ENCODE data around the gene SEC11C. TPM values are rescaled to one million over a fixed set of nuclear protein-coding genes. Genes with fewer than 3 reads are reported as not detected.

SEC11C gene
- total and polyA plus RNA-seq, 2 of the 8 experiments (the other 6 are each of a cell fraction or from before 2014, with no cell fraction given): 27.1 to 59.3 TPM

GRCh38 chr18:59197636-59198035 is 58.0 kb downstream of the SEC11C start:
- no peak for FAIRE-seq

More at GRCh38 chr18:59197636-59198035, 58.0 kb downstream of the SEC11C start:
- no peak overlapping the region for H3K4ac ChIP-seq (replicated peaks; ENCODE audit: insufficient read length, low read depth, low read length)
- no peak overlapping the region for H2BK15ac ChIP-seq (ENCODE audit: low read length)
- H4K20me1 ChIP-seq (replicated peaks in 1 of 2; ENCODE audit: control insufficient read depth in 1 of 2, insufficient read depth in 2 of 2, low read length in 2 of 2): no peaks in the 10 kb centered on the region
- no peak for DNase-seq (ENCODE audit: low read depth in 1 of 2, low spot score in 2 of 2)
- H2BK20ac ChIP-seq (ENCODE audit: low read length): no peak overlapping the region
- no peak overlapping the region for H2BK5ac ChIP-seq (ENCODE audit: low read depth, low read length)
- no peak overlapping the region for H4K91ac ChIP-seq (replicated peaks; ENCODE audit: insufficient read length, low read length)
- no peak overlapping the region for H3K23ac ChIP-seq (ENCODE audit: insufficient read length)
- H3K79me2 ChIP-seq (ENCODE audit: control insufficient read depth in 1 of 2, insufficient read depth in 2 of 2, low read length in 2 of 2): no peaks in the 10 kb centered on the region
- no peak overlapping the region for H3K9ac ChIP-seq (replicated peaks in 1 of 4; ENCODE audit: extremely low read depth in 1 of 4, low read depth in 3 of 4, low read length in 3 of 4)
- H3K4me2 ChIP-seq (ENCODE audit: insufficient read depth in 1 of 2, low read depth in 2 of 2, low read length in 2 of 2): no peak overlapping the region
- H3K36me3 ChIP-seq (ENCODE audit: control insufficient read depth in 2 of 4, insufficient read depth in 4 of 4, low read length in 3 of 4): no peaks in the 10 kb centered on the region
- no peak overlapping the region for H3K18ac ChIP-seq (ENCODE audit: extremely low read depth, low read length)
- no peak overlapping the region for H3K4me3 ChIP-seq (ENCODE audit: extremely low read depth in 1 of 4, insufficient read depth in 2 of 4, low read depth in 3 of 4, low read length in 4 of 4)
- no peaks in the 10 kb centered on the region for H3K9me3 ChIP-seq (ENCODE audit: insufficient read depth in 2 of 2, low read depth in 1 of 2, low read length in 1 of 2)
- no peak overlapping the region for H3K27ac ChIP-seq (ENCODE audit: low read depth, low read length)
- no peak overlapping the region for H2BK12ac ChIP-seq (ENCODE audit: low read depth, low read length)
- no peaks in the 10 kb centered on the region for H3K27me3 ChIP-seq (replicated peaks in 1 of 4; ENCODE audit: control insufficient read depth in 3 of 4, extremely low read depth in 1 of 4, insufficient read depth in 3 of 4, low read length in 3 of 4)
- H3K23me2 ChIP-seq (ENCODE audit: low read depth, low read length): no peaks in the 10 kb centered on the region; the same call in 1 of the 2 replicates
- ChIA-PET POLR2A (ENCODE audit: partially characterized antibody) (no interaction called here), CTCF (ENCODE audit: partially characterized antibody) (interaction anchor here (0.6 to 1.0 kb wide), 3 partner anchors 33 to 205 kb away, joined by 3 to 7 read pairs (median 3); no protein-coding TSS in a partner anchor)
- 100% methylated on average over 2 of the region's 2 CpGs; no CpG with 5 or more reads in 1 of the 2 experiments for WGBS, 2 experiments (ENCODE audit: extremely low coverage in 1 of 2, insufficient coverage in 1 of 2, insufficient read length in 1 of 2, insufficient replicate concordance in 2 of 2, low coverage in 1 of 2, low lambda C conversion rate in 2 of 2, missing lambda C conversion rate in 1 of 2)
- no peak overlapping the region for H4K8ac ChIP-seq (ENCODE audit: extremely low read depth, insufficient read depth, low read length)
- no peak overlapping the region for H2AK5ac ChIP-seq (ENCODE audit: low read depth, low read length)
- no peak overlapping the region for H3K56ac ChIP-seq (replicated peaks; ENCODE audit: insufficient read length, low read depth, low read length)
- H2BK120ac ChIP-seq (replicated peaks; ENCODE audit: low read depth, low read length): no peak overlapping the region
- H3K14ac ChIP-seq (ENCODE audit: insufficient read length): no peak overlapping the region
- no peaks in the 10 kb centered on the region; a peak in 2 of 7 replicates for H3K4me1 ChIP-seq (replicated peaks in 1 of 4; ENCODE audit: control insufficient read depth in 3 of 4, insufficient read depth in 4 of 4, low read length in 3 of 4)
- no peaks in the 10 kb centered on the region for H3K79me1 ChIP-seq (ENCODE audit: low read depth, low read length)
- H2AFZ ChIP-seq (ENCODE audit: low read length): no peak overlapping the region
- TF ChIP-seq SIX5 (IDR thresholded peaks at IDR 0.05; ENCODE audit: low read depth, low read length) (no peak), CHD2 (IDR thresholded peaks at IDR 0.05; ENCODE audit: low read length) (no peak), SIRT6 (IDR thresholded peaks at IDR 0.05; ENCODE audit: low read length) (no peak), HDAC6 (IDR thresholded peaks at IDR 0.05; ENCODE audit: low read depth, low read length) (no peak)
- H4K5ac ChIP-seq (ENCODE audit: insufficient read length, low read depth, low read length): no peak overlapping the region
